NCI-H2196 (cell line): ENCODE data around the gene PDCD10.

ENCODE experiments used
- DNase-seq: peaks from one replicate; lab custom pipeline; 2025; ENCODE audit not compliant: unreplicated experiment; lab: John Stamatoyannopoulos, UW

The PDCD10 gene

GRCh38 chr3:167734498-167735232 lies at the start of gene PDCD10:
PDCD10 (minus strand) TSS chr3:167734892; CDS start chr3:167720157, 14,735 bp downstream.
- DNase-seq, result peak; percentile 100

GRCh38 chr3:167783781-167784180 lies 49.1 kb upstream of the PDCD10 start:
- no peak for DNase-seq

- DNase-seq, result no peak
These were observed 45.7 kb upstream of the PDCD10 start for GRCh38 chr3:167780214-167780883.

GRCh38 chr3:167777356-167777755 lies 42.7 kb upstream of the PDCD10 start:
- no peak for DNase-seq

GRCh38 chr3:167776066-167776685 lies 41.5 kb upstream of the PDCD10 start:
- DNase-seq, result no peak

GRCh38 chr3:167773584-167773983 lies 38.9 kb upstream of the PDCD10 start:
- no peak for DNase-seq

- no peak for DNase-seq
These were observed 38.3 kb upstream of the PDCD10 start for GRCh38 chr3:167772992-167773391.

GRCh38 chr3:167762296-167762695 lies 27.6 kb upstream of the PDCD10 start:
- no peak for DNase-seq

- DNase-seq, result no peak
These were observed 26.6 kb upstream of the PDCD10 start for GRCh38 chr3:167761302-167761701.

GRCh38 chr3:167754049-167754448 lies 19.4 kb upstream of the PDCD10 start:
- no peak for DNase-seq

- no peak for DNase-seq
These were observed 15.7 kb upstream of the PDCD10 start for GRCh38 chr3:167750272-167750971.

- no peak for DNase-seq
These were observed 15.0 kb upstream of the PDCD10 start for GRCh38 chr3:167749728-167750127.

GRCh38 chr3:167749209-167749608 lies 14.5 kb upstream of the PDCD10 start:
- DNase-seq, result no peak

- no peak for DNase-seq
These were observed 9.1 kb upstream of the PDCD10 start for GRCh38 chr3:167743799-167744198.

- DNase-seq, result no peak
These were observed 7.6 kb upstream of the PDCD10 start for GRCh38 chr3:167742338-167742737.

GRCh38 chr3:167740961-167741587 lies 6.4 kb upstream of the PDCD10 start:
- DNase-seq, result peak; percentile 54

GRCh38 chr3:167739190-167739810 lies 4.6 kb upstream of the PDCD10 start:
- no peak for DNase-seq

- no peak for DNase-seq
These were observed 3.3 kb upstream of the PDCD10 start for GRCh38 chr3:167738037-167738436.

GRCh38 chr3:167736997-167737396 lies 2.3 kb upstream of the PDCD10 start:
- DNase-seq, result no peak

GRCh38 chr3:167736264-167736787 lies 1.6 kb upstream of the PDCD10 start:
- no peak for DNase-seq
